Bronchial epithelial cell (primary cell): Measurements from ENCODE around the gene KIZ. TPM values are rescaled to one million over a fixed set of nuclear protein-coding genes. Genes with fewer than 3 reads are reported as not detected.

ENCODE experiments used
- DNase-seq: peaks from one replicate; pipeline ENCODE4 v3.0.0-alpha.2; 2010; ENCODE audit warnings: low read depth
- FAIRE-seq: peaks from 2 replicates; lab custom pipeline; 2011; peaks lifted over from hg19 to GRCh38; lab: Jason Lieb, UNC
- H3K27me3 ChIP-seq: 2 replicates; pipeline ENCODE4 v1.5.1; 2011; ENCODE audit warnings: low read length; ENCODE audit not compliant: control insufficient read depth, insufficient read depth
- H3K36me3 ChIP-seq: 2 replicates; pipeline ENCODE4 v1.5.1; 2011; ENCODE audit warnings: low read length; ENCODE audit not compliant: control insufficient read depth, insufficient read depth
- H3K4me3 ChIP-seq: 2 replicates; pipeline ENCODE4 v1.5.1; 2011; ENCODE audit warnings: mild to moderate bottlenecking, low read depth, low read length, control low read depth
- total RNA-seq: library from RNA; depleted of rRNA; stranded (reverse); fragments of >200 nt; gene quantifications from 2 replicates; pipeline ENCODE4 v1.2.1, GENCODE V29; 2014
- TF ChIP-seq, protein P1 (sequence below): IDR thresholded peaks from 2 replicates; pipeline ENCODE4 v1.5.1; 2011; ENCODE audit warnings: mild to moderate bottlenecking, moderate library complexity, low read length, control low read depth, inconsistent platforms; ENCODE audit not compliant: insufficient read depth, severe bottlenecking

KIZ gene
- total RNA-seq, 1 donor from 2014 or later = 12.9 TPM

GRCh38 chr20:21109144-21109543, 16.7 kb upstream of the KIZ start:
- no peak for FAIRE-seq
- peaks cover 24% of the 10 kb centered on the region for H3K27me3 ChIP-seq
- TF ChIP-seq, protein P1, sequence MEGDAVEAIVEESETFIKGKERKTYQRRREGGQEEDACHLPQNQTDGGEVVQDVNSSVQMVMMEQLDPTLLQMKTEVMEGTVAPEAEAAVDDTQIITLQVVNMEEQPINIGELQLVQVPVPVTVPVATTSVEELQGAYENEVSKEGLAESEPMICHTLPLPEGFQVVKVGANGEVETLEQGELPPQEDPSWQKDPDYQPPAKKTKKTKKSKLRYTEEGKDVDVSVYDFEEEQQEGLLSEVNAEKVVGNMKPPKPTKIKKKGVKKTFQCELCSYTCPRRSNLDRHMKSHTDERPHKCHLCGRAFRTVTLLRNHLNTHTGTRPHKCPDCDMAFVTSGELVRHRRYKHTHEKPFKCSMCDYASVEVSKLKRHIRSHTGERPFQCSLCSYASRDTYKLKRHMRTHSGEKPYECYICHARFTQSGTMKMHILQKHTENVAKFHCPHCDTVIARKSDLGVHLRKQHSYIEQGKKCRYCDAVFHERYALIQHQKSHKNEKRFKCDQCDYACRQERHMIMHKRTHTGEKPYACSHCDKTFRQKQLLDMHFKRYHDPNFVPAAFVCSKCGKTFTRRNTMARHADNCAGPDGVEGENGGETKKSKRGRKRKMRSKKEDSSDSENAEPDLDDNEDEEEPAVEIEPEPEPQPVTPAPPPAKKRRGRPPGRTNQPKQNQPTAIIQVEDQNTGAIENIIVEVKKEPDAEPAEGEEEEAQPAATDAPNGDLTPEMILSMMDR = no peak
- no peak overlapping the region for H3K4me3 ChIP-seq
- DNase-seq = no peak
- no peaks in the 10 kb centered on the region for H3K36me3 ChIP-seq

GRCh38 chr20:21110811-21111210, 15.1 kb upstream of the KIZ start:
- TF ChIP-seq, protein P1 = no peak
- no peaks in the 10 kb centered on the region for H3K36me3 ChIP-seq
- no peak for FAIRE-seq
- no peak for DNase-seq
- no peak overlapping the region for H3K4me3 ChIP-seq
- H3K27me3 ChIP-seq = peaks cover 10% of the 10 kb centered on the region

GRCh38 chr20:21111416-21111815, 14.5 kb upstream of the KIZ start:
- Histone ChIP-seq H3K36me3 (no peaks in the 10 kb centered on the region), H3K27me3 (peaks cover 4% of the 10 kb centered on the region), H3K4me3 (no peak overlapping the region)
- TF ChIP-seq, protein P1 = no peak
- FAIRE-seq (no peak), DNase-seq (no peak)

DNA sequence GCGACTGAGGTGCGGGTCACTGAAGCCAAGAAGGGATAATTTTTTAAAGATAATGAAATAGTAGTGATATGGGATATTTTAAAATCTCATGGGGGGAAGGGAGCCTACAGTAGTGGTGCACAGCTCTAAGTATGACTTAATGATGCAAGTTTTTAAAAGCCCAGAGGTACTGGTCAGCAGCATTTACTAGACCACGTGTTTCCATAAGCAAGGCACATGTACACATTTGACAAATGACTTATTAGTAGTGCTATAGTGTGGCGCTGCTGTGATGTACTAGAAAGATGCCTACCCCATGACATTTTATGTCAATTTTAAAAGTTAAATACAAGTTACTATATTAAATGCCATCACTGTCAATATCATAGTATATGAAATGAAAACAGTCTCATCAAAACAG, 12.2 kb upstream of the KIZ start:
- Histone ChIP-seq H3K27me3 (no peaks in the 10 kb centered on the region), H3K4me3 (no peak overlapping the region), H3K36me3 (no peaks in the 10 kb centered on the region)
- TF ChIP-seq, protein P1 = no peak
- FAIRE-seq (no peak), DNase-seq (no peak)

GRCh38 chr20:21114584-21114983, 11.3 kb upstream of the KIZ start:
- TF ChIP-seq, protein P1 = no peak
- FAIRE-seq = no peak
- Histone ChIP-seq H3K4me3 (no peak overlapping the region), H3K27me3 (no peaks in the 10 kb centered on the region), H3K36me3 (no peaks in the 10 kb centered on the region)
- DNase-seq = no peak

DNA sequence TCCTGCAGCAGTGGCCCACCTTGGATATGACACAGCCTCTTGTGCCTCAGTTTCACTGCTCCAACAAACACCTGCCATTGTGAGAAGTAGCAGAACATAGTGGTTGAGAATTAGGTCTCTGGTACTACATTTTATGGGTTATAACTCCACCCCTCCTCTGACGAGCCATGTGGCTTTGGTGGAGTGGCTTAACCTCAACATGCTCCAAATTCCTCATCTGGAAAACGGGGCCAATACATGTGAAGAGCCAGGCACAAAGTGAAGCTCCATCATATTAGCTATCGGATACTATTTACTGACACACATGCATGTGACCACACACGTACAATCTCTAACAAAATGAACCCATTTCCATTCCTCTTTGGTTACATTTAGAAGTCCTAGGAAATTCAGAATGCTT, 8.4 kb upstream of the KIZ start:
- Histone ChIP-seq H3K36me3 (no peaks in the 10 kb centered on the region), H3K27me3 (no peaks in the 10 kb centered on the region), H3K4me3 (no peak overlapping the region)
- TF ChIP-seq, protein P1 = no peak
- FAIRE-seq (no peak), DNase-seq (no peak)
